SW 1271 (cell line): ENCODE measurements around the gene ALDH3A2.
"Not testable (repeated sequence)": the region's sequence is repeated elsewhere in the genome, so short reads cannot be mapped to it uniquely, and the experiment has no call there.

Experiments
- DNase-seq, 2 experiments: peaks; one replicate each; lab custom pipeline; 2025; lab: John Stamatoyannopoulos, UW

ALDH3A2 gene

GRCh38 chr17:19650826-19651225, 2.3 kb downstream of the ALDH3A2 start:
- peak in 1 of 2 experiments; percentile 38 for DNase-seq

GRCh38 chr17:19651451-19652238, 3.1 kb downstream of the ALDH3A2 start:
- DNase-seq: no peak

GRCh38 chr17:19652595-19652994, 4.0 kb downstream of the ALDH3A2 start:
- no peak for DNase-seq

GRCh38 chr17:19654342-19654886, 5.9 kb downstream of the ALDH3A2 start:
- DNase-seq: no peak

GRCh38 chr17:19654896-19655295, 6.3 kb downstream of the ALDH3A2 start:
- DNase-seq: no peak

GRCh38 chr17:19656336-19656735, 7.8 kb downstream of the ALDH3A2 start:
- no peak for DNase-seq

GRCh38 chr17:19656851-19657581, 8.5 kb downstream of the ALDH3A2 start:
- DNase-seq: no peak

- DNase-seq: no peak
Measured at GRCh38 chr17:19659366-19660177, 11.0 kb downstream of the ALDH3A2 start.

- DNase-seq: no peak
Measured at GRCh38 chr17:19660219-19660870, 11.8 kb downstream of the ALDH3A2 start.

GRCh38 chr17:19661121-19661520, 12.6 kb downstream of the ALDH3A2 start:
- DNase-seq: no peak

GRCh38 chr17:19663097-19663496, 14.5 kb downstream of the ALDH3A2 start:
- DNase-seq: no peak

- no peak for DNase-seq
Measured at GRCh38 chr17:19664136-19664820, 15.7 kb downstream of the ALDH3A2 start.

GRCh38 chr17:19664821-19665181, 16.2 kb downstream of the ALDH3A2 start:
- no peak for DNase-seq

- not testable (repeated sequence) for DNase-seq
Measured at GRCh38 chr17:19669680-19670079, 21.1 kb downstream of the ALDH3A2 start.

GRCh38 chr17:19670908-19671307, 22.4 kb downstream of the ALDH3A2 start:
- DNase-seq: no peak

GRCh38 chr17:19671433-19671832, 22.9 kb downstream of the ALDH3A2 start:
- no peak for DNase-seq

- DNase-seq: no peak
Measured at GRCh38 chr17:19672009-19672750, 23.6 kb downstream of the ALDH3A2 start.

- DNase-seq: no peak
Measured at GRCh38 chr17:19673623-19674022, 25.1 kb downstream of the ALDH3A2 start.

- no peak for DNase-seq
Measured at GRCh38 chr17:19676896-19677295, 28.3 kb downstream of the ALDH3A2 start.

- no peak for DNase-seq
Measured at GRCh38 chr17:19677736-19678379, 29.3 kb downstream of the ALDH3A2 start.
